H1 (cell line): ENCODE results near the gene GNG8.

Source experiments
- GTF2F1 ChIP-seq: IDR thresholded peaks from 2 replicates; pipeline ENCODE4 v1.6.1; 2012; ENCODE audit warnings: low read depth, low read length, improper control_type of control experiment, borderline replicate concordance
- HDAC6 ChIP-seq: IDR thresholded peaks from one replicate; pipeline ENCODE4 v1.7.1; 2012; ENCODE audit warnings: low read depth, mild to moderate bottlenecking, inconsistent platforms, low read length, moderate library complexity
- MAFK ChIP-seq: IDR thresholded peaks from 2 replicates; pipeline ENCODE4 v1.6.1; 2012; ENCODE audit warnings: low read depth, mild to moderate bottlenecking, improper control_type of control experiment, low read length
- TAF7 ChIP-seq: optimal IDR thresholded peaks from 2 replicates; pipeline ENCODE3; 2011; ENCODE audit warnings: low read depth, mild to moderate bottlenecking, inconsistent platforms, low read length, moderate library complexity, borderline replicate concordance
- TBP ChIP-seq: IDR thresholded peaks from 2 replicates; pipeline ENCODE4 v1.6.1; 2011; ENCODE audit warnings: low read depth, low read length, improper control_type of control experiment
- TF ChIP-seq, protein P1 (sequence below), 3 experiments: IDR thresholded peaks; 1 replicate in 2 of 3; 2 replicates in 1 of 3; pipeline versions ENCODE4 v1.5.1 to v1.6.1; 2011; ENCODE audit warnings: low read length in 3 of 3, mild to moderate bottlenecking in 3 of 3, inconsistent platforms in 2 of 3, low read depth in 1 of 3, moderate library complexity in 1 of 3; ENCODE audit not compliant: insufficient read depth in 1 of 3; ENCODE audit errors: control extremely low read depth in 1 of 3

DNA sequence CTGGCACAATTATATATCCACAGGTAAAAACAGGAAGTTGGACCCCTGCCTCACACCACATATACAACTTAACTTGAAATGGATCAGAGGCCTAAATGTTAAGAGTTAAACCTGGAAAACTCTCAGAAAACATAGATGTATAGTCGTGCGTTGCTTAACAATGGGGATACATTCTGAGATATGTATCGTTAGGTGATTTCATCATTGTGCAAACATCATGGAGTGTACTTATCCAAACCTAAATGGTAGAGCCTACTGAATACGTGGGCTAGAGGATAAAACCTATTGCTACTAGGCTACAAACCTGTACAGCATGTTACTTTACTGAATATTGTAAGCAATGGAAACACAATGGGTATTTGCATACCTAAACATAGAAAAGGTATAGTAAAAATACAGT, 49.7 kb downstream of the GNG8 start:
- TF ChIP-seq MAFK (no peak), TBP (no peak), GTF2F1 (no peak), HDAC6 (no peak), TAF7 (no peak)
- TF ChIP-seq, protein P1, sequence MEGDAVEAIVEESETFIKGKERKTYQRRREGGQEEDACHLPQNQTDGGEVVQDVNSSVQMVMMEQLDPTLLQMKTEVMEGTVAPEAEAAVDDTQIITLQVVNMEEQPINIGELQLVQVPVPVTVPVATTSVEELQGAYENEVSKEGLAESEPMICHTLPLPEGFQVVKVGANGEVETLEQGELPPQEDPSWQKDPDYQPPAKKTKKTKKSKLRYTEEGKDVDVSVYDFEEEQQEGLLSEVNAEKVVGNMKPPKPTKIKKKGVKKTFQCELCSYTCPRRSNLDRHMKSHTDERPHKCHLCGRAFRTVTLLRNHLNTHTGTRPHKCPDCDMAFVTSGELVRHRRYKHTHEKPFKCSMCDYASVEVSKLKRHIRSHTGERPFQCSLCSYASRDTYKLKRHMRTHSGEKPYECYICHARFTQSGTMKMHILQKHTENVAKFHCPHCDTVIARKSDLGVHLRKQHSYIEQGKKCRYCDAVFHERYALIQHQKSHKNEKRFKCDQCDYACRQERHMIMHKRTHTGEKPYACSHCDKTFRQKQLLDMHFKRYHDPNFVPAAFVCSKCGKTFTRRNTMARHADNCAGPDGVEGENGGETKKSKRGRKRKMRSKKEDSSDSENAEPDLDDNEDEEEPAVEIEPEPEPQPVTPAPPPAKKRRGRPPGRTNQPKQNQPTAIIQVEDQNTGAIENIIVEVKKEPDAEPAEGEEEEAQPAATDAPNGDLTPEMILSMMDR (IDR thresholded peaks at IDR 0.05; ENCODE audit: control extremely low read depth in 1 of 3, insufficient read depth in 1 of 3, low read depth in 1 of 3, low read length in 3 of 3): no peak
